Endothelial cell of hepatic sinusoid (primary cell): ENCODE measurements around the gene ZBTB20.
"Not testable (repeated sequence)": the region's sequence is repeated elsewhere in the genome, so short reads cannot be mapped to it uniquely, and the experiment has no call there.

Experiments
- in situ Hi-C: cut with HindIII; loops from 2 replicates; pipeline ENCODE4 v1.10.0; 2017; ENCODE audit warnings: low sequenced_read_pairs

The ZBTB20 gene

GRCh38 chr3:114841515-114841914 lies 305.6 kb downstream of the ZBTB20 start:
- in situ Hi-C loops = no loop called here

DNA sequence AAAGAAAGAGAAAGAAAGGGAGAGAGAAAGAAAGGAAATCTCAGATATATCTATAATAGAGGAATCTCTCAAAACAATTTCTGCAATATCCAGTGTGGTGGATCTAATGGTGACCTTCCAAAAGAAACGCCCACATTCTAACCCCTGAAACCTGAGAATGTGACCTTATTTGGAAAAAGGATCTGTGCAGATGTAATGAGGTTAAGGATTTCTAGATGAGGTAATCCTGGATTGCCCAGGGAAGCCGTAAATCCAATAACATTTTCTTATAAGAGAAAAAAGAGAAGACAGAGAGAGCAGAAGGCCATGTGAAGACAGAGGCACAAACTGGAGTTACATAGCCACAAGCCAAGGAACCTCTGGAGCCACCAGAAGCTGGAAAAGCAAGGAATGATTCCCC lies 307.6 kb downstream of the ZBTB20 start:
- in situ Hi-C loops = no loop called here

- in situ Hi-C loops = no loop called here
Observed at GRCh38 chr3:114838025-114838424, 309.1 kb downstream of the ZBTB20 start.

GRCh38 chr3:114834175-114834940 lies 312.7 kb downstream of the ZBTB20 start:
- in situ Hi-C loops = loop anchor here (5.0 kb wide), 1 partner anchor 37 kb away; no protein-coding TSS in a partner anchor

GRCh38 chr3:114831861-114832260 lies 315.2 kb downstream of the ZBTB20 start:
- in situ Hi-C loops = loop anchor here (5.0 kb wide), 1 partner anchor 35 kb away; no protein-coding TSS in a partner anchor

- in situ Hi-C loops = loop anchor here (5.0 kb wide), 1 partner anchor 33 kb away; no protein-coding TSS in a partner anchor
Observed at GRCh38 chr3:114830652-114831051, 316.4 kb downstream of the ZBTB20 start.

- in situ Hi-C loops = loop anchor here (5.0 kb wide), 1 partner anchor 32 kb away; no protein-coding TSS in a partner anchor
Observed at GRCh38 chr3:114829783-114830182, 317.3 kb downstream of the ZBTB20 start.

DNA sequence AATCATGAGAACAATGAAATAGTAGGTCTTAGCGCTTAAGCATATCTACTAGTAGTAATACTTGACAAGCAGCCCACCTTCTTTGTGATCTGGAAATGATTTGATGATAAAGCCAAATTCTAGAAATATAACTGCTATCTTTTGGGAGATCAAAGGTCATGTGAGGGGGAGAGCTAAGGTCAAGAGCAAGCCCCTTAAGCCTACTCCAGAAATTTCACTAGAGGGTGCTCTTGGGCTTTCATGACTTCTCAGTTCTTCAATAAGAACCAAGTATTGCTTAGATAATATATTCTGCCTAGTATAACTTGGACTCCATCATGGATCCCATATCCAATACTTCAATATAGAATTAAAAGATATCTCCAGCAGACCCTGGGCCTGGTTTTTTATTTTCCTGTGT lies 319.6 kb downstream of the ZBTB20 start:
- in situ Hi-C loops = no loop called here

- in situ Hi-C loops = no loop called here
Observed at GRCh38 chr3:114824014-114824413, 323.1 kb downstream of the ZBTB20 start.

DNA sequence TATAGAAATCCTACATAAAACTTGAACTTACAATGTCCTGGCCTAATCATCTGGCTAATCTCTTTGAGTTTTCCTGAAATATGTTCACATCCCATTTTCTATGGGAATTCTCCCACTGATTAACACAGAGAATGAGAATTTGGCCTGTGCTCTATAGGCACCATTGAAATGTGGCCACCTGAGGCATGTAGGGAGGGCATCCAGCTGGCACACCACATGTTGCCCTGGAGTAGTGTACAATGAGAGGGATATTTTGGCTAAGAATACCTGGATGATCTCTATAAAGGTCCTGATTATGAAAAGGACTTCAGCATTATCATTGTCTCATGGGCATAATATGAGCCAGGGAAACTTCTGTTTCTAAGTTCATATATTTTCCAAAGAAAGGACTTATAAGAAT lies 324.0 kb downstream of the ZBTB20 start:
- in situ Hi-C loops = no loop called here

DNA sequence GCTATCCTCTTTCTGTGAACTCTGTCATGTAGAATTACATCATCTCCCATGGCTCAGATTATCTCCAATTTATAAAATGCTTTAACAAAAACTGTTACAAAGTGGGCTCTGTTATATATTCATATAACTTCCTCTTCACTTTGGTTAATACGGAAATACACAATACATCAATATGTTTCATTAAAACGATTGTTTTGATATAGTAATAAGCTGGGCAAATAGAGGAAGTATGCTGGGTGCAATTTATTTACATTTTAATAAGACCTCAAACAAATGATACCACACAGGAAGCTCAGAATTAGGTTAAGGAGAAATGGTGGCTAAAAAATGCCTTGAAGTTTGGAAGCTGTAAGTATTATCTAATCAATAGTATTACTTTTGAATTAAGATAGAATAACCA lies 331.0 kb downstream of the ZBTB20 start:
- in situ Hi-C loops = no loop called here

- in situ Hi-C loops = not testable (repeated sequence)
Observed at GRCh38 chr3:114812541-114813238, 334.4 kb downstream of the ZBTB20 start.

GRCh38 chr3:114809668-114810413 lies 337.2 kb downstream of the ZBTB20 start:
- in situ Hi-C loops = no loop called here

- in situ Hi-C loops = no loop called here
Observed at GRCh38 chr3:114804099-114804498, 343.0 kb downstream of the ZBTB20 start.

DNA sequence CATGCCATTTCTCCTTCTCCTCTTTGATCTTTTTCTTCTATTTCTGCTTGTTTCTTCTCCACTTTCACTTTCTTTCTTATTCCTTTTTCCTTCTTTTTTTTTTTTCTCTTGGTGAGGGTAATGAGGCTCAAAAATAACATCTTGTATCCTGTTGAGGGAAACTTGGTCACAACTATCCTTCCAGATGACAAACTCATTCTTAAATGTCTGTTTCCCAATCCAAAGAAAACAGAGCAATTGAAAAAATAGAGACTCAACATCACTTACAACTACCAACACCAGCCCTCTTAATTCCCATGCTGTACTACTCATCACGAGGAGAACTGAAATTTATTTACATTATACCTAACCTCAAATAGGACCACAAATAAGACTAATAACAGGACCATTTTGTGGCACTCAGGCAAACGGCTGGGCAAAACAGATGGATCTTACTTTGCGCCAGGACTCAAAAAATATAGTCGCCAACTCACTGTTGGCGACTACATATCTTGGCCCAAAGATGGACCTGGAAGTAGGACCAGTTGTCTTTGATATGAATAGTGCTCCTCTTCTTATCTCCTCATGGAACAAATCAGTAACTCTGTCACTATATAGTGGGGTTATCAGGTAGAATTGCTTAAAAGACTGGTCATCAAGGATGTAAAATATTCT lies 343.9 kb downstream of the ZBTB20 start:
- in situ Hi-C loops = no loop called here

DNA sequence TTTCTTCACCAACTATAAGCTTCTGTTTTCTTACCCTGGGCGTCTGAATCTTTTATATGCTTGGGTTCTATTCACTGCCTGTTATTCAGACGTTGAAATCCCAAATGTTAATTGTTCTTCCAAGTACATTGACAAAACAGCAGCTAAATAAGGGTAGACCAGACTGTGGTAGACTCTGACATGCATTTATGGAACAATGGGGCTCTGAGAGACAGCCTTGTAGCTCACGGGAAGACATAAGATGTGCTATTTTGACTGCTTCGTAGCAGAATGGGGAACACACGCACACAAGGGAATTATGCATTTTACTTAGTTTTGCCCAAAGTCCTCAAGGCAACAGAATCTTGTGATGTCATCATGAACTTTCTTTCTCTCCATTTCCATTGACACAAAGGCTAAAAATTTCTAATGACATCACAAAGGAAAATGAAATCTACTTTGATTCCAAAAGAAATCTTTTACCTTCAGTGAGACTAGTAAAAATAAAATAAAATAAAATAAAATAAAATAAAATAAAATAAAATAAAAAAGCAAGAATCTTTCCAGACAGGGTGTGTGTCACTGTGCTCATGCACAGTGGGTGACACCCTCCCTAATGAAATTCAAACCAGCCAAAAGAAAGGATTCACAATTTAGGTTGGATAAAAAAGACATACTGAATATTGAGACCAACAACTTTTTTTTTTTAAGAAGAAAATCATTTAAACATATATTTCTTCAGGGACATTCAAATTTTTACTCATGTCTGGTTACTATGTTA lies 346.6 kb downstream of the ZBTB20 start:
- in situ Hi-C loops = no loop called here

GRCh38 chr3:114799816-114800215 lies 347.3 kb downstream of the ZBTB20 start:
- in situ Hi-C loops = loop anchor here (5.0 kb wide), 1 partner anchor 32 kb away; no protein-coding TSS in a partner anchor

DNA sequence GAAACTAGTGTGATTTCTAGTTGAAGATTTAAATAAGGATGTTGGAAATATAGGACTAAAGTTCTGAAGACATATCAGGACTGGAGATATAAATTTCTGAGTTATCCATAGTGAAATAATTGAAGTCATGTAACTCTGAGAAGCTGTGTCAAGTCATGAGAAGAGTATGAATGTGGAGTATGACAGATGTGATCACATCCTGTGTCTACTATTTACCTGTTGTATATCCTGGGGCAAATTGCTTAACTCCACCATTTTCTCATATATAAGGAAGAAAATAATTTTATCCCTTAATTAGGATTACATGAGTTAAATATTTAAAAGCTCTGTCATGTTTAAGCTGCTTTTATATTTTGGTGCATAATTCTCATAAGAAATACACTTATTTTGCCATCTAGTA lies 350.3 kb downstream of the ZBTB20 start:
- in situ Hi-C loops = loop anchor here (5.0 kb wide), 1 partner anchor 36 kb away; no protein-coding TSS in a partner anchor

DNA sequence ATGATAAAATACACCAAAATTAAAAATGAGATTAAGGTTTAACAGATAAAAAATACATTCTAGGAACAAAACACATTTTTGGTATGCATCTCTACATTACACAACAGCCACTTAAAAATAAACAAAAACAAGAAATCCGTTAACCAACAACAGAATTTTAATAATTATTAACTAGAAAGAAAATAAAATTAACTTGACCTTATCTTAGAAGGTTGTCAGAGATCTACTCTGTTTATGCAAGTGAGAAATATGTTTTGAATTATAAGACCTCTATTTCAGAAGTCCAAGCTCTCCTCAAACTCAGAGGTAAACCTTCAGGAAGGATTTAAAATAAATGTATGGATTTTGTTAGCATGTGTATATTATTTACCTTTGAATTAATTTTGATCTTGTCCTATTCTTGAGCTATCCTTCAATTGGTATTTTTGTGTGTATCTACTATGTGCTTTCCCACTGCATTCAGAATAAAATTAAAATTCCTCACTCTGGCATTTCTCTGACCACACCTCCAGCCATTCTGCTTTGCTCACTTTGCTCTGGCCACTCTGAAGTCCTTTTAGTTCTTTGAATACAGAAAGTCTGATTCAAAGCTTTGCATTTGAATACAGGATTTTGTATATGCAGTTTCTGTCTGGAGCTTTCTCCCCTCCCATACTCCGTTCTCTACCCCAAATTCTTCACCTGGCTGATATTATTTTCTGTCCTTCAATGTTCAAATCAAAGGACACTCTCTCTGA lies 352.0 kb downstream of the ZBTB20 start:
- in situ Hi-C loops = loop anchor here (5.0 kb wide), 1 partner anchor 37 kb away; no protein-coding TSS in a partner anchor
